HG02981 (cell line): ENCODE measurements around the gene TEAD1.

ENCODE experiments used
- ATAC-seq: cut with Tn5 transposase; IDR thresholded peaks from one replicate; pipeline ENCODE4 v1.9.1; 2021; ENCODE audit warnings: mild to moderate bottlenecking, moderate library complexity; ENCODE audit not compliant: unreplicated experiment

The TEAD1 gene

GRCh38 chr11:12968826-12969225, 294.6 kb downstream of the TEAD1 start:
- no peak for ATAC-seq

- ATAC-seq = no peak
These were observed 297.7 kb downstream of the TEAD1 start for GRCh38 chr11:12971955-12972354.

GRCh38 chr11:12973528-12974181, 299.4 kb downstream of the TEAD1 start:
- no peak for ATAC-seq

GRCh38 chr11:12975195-12975594, 301.0 kb downstream of the TEAD1 start:
- ATAC-seq = no peak

GRCh38 chr11:12979928-12980689, 305.9 kb downstream of the TEAD1 start:
- no peak for ATAC-seq

- no peak for ATAC-seq
These were observed 307.7 kb downstream of the TEAD1 start for GRCh38 chr11:12981676-12982522.

GRCh38 chr11:12983336-12983735, 309.1 kb downstream of the TEAD1 start:
- no peak for ATAC-seq

GRCh38 chr11:12986194-12986898, 312.1 kb downstream of the TEAD1 start:
- no peak for ATAC-seq

GRCh38 chr11:12989428-12990161, 315.4 kb downstream of the TEAD1 start:
- no peak for ATAC-seq

- ATAC-seq = no peak
These were observed 315.9 kb downstream of the TEAD1 start for GRCh38 chr11:12990162-12990480.

GRCh38 chr11:12991426-12991825, 317.2 kb downstream of the TEAD1 start:
- ATAC-seq = no peak

GRCh38 chr11:12993626-12994025, 319.4 kb downstream of the TEAD1 start:
- no peak for ATAC-seq
